Central memory CD4-positive, alpha-beta T cell (primary cell): ENCODE data around the gene ATP6V1E1.
"Not testable (repeated sequence)": the region's sequence is repeated elsewhere in the genome, so short reads cannot be mapped to it uniquely, and the experiment has no call there.

Experiments
- DNase-seq: peaks from one replicate; pipeline ENCODE4 v3.0.0; 2022

ATP6V1E1 gene

DNA sequence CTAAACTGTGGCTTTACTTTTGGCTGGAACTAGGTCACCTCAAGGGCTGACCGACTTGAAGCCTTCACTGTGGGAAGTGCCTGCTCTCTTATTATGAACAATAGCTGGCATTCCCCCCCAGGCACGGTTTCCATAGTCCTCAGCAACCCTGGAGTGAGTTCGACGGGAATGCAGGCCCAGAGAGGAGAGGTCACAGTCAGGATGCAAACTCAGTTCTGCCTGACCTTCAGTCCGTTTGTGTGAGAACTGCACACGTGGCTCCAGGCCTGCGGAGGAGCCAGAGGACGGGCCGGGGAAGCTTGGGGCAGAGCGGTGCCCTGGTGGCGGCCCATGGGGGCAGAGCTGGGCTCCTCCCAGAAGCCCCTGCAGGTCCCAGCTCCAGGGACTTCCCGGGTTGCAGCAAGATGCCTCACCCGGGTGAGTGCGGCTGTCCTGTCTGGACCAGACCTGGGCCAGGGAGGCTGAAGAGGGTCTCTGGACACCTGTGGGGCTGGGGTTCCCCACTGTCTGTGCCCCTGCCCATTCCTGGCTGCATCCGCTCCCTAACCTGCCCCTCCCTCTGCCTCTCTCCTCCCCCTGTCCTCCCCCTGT is 48.0 kb downstream of the ATP6V1E1 start:
- DNase-seq, result no peak

DNA sequence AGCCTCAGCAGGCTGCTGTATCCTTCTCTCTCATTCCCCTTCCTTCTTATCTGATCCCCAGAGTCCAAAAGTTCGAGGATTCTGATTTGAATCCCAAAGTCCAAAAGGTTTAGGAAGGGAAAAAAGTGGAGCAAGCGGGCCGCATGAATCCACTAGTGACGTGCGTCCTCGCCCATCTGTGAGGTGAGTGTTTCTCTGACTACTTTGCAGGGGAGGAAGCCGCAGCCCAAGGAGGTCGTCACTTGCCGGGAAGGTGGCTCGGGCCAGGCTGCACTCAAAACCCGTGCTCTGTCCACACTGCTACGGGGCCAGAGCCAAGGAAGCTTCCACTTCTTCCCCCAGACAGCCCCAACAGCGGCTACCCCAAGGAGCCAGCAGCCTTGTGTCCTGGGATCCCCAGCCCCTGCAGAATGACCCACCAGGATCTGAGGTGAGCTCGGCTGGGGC is 49.0 kb downstream of the ATP6V1E1 start:
- no peak for DNase-seq

DNA sequence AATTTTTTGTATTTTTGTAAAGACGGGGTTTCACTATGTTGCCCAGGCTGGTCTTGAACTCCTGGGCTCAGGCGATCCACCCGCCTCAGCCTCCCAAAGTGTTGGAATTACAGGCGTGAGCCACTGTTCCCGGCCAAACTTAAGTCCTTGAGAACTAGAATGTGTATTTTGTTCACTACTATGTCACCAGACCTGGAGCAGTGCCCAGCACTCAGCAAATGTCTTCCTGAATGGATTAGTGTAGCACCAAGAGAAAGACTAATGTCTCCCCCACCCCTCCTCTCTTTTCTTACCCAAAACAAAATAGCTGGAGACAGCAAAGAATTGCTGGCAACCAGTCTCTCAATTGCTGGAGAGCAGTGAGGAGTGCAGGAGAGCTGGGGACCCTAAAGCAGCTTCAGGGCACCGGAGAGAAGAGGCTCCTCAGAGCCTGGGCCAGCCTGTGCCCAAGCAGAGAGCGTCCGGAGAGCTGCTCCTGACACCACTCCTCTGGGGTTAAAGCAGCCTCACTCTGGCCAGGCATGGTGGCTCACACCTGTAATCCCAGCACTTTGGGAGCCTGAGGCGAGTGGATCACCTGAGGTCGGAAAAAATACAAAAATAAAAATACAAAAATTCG is 50.3 kb downstream of the ATP6V1E1 start:
- no peak for DNase-seq

DNA sequence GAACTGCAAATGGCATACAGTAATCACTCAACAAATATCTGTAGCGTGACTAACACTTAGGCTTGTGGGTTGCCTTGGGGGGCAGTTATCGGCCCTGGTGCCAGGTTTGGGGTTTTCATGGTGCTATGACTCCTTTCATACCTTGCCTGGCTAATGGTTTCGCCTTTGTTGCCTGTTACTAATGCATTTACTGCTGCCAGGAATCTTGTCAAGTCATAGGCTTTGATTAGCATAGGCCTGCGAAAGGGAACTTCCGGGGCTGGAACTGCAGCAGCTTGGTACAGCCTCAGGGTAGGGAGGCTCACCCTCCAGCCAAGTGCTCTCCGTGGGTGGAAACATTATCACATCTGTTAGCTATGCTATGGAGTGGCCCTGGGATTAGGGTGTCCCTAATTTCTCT is 52.1 kb downstream of the ATP6V1E1 start:
- no peak for DNase-seq

DNA sequence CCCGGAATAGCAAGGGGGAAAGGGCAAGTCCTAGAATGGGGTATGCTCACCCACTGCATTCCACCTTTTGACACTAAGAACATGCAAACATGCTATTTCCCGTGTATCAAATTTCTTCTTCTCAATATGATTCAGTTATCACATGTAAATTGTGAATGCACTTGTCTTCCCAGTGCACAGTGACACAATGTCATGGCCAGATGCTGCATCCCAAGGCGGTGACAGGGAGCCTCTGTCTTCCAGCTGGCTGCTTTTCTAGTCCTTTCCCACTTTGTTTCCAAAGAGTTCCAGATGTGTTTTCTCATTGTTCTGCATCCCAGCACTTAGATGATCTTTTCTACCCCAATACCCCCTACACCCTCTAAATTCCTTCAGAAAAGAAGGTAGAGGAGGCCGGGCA is 52.9 kb downstream of the ATP6V1E1 start:
- no peak for DNase-seq

DNA sequence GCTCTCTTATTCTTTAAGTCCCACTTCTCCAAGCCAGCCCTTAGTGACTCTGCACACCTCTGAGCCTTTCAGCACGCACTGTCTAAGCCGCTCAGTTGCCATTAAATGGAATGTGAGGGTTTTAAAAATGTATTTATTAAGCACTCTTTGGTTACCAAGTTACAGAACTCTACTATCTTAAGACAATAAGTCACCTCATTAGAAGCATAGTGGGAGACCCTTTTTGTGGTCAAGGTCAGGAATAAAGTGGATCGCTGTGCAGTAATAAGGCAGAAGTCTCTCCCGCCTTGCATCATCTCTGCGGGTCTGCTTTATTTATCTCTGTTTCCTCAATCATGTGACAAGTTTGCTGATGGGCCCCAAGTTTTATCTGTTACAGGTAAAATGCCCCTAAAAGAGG is 53.4 kb downstream of the ATP6V1E1 start:
- DNase-seq, result no peak

DNA sequence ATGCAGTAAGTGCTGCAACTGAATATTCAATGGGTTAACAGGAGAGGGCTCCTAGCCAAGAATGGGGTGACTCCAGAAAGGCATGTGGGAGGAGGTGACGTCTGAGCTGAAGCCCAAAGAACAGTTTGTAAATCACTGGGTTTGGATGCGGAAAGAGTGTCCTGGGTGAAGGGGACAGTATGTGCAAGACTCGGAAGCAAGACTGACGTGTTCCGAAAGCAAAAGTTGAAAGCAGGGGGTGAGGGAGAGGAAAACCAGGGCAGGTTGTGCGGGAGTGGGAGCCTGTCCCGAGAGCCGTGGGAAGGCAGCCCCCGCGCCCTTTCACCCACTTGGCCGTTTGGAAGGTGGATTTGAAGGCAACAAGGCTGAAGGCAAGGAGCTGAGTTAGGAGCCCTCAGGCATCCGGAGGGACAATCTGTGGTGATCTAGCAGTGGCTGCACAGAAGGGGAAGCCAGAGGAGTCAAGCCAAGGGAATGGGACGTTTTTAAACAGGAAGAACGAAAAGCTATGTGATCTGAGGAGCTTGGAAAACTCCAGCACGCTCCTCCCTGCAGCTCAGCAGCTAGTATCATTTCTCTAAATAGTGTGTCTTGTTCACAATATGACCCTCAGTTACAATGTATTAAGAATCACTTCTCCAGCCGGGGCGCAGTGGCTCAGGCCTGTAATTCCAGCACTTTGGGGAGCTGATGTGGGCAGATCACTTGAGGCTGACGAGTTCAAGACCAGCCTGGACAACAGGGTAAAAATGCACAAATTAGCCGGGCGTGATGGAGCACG is 57.5 kb downstream of the ATP6V1E1 start:
- no peak for DNase-seq

DNA sequence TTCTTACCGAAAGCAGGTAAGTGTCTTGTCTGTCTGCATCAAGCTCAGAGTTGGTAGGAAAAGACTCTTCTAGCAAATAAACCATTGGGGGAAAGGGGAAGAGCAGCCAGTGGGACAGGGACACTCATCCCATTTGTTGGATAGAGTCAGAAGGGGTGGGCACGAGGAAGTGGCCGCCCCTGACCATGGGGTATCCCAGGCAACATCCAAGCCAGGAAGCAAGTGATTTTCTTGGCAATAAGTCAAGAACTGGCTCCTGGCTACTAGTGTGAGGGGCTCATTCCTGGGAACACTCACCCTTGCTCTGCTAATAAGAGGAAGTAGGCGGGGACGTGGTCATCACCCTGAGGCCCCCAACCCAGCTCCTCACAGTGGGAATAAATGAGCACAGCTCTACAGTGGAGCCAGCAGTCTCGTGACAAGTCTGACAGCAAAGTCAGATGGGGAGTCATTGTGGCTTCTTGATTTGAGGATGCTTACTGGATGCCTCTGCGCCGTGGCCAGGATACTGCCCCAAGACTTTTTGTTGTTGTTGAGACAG is 58.5 kb downstream of the ATP6V1E1 start:
- DNase-seq, result no peak

DNA sequence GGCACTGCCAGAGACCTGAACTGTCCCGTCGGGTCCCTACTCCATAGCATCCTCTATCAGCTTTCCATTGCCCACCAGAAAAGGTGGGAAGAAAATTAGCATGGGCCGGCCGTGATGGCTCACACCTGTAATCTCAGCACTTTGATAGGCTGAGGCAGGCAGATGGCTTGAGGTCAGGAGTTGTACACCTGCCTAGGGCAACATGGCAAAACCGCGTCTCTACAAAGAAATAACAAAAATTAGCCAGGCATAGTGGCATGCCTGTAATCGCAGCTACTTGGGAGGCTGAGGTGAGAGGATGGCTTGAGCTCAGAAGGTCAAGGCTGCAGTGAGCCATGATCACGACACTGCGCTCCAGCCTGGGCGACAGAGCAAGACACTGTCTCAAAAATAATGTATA is 61.8 kb downstream of the ATP6V1E1 start:
- DNase-seq, result no peak

DNA sequence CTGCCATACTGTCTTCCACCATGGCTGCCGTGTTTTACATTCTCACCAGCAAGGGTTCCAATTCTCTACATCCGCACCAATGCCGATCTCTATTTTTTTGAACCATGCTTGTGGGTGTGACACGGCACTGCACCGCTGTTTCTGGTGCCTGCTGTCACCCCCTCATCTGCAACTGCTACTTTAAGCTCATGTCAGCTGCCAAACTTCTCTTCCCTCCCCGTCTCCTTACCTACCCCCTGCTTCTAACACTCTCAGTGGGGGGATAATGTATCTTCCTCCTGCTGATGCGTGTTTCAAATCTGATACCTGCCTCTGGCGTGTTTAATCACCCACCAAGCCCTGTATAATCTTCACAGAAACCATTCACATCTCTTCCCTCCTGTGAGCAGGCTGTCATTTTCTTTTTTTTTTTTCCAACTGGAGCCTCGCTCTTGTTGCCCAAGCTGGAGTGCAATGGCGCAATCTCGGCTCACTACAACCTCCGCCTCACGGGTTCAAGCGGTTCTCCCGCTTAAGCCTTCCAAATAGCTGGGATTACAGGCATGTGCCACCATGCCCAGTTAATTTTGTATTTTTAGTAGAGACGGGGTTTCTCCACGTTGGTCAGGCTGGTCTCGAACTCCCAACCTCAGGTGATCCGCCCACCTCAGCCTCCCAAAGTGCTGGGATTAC is 62.4 kb downstream of the ATP6V1E1 start:
- not testable (repeated sequence) for DNase-seq

DNA sequence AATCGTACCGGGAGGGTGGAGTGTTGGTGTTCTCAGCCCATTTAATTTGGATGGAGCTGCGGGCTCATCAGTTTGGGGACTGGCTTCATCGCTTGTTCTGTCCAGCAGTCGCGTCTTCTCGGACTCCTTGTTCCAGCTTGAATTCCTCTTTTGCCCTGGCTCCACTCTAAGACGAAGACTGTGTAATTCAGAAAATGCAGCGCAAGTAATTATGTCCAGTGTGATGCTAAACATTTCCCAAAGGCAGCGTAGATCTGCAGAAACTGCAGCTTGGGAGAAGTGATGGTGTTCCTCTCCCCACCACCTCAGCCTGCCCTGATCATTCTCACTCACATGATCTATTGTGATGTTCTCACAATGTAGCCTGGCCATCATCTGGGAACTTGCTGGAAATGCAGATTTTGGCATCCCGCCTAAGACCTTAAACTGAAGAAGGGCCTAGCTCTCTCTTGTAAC is 64.6 kb downstream of the ATP6V1E1 start:
- no peak for DNase-seq

DNA sequence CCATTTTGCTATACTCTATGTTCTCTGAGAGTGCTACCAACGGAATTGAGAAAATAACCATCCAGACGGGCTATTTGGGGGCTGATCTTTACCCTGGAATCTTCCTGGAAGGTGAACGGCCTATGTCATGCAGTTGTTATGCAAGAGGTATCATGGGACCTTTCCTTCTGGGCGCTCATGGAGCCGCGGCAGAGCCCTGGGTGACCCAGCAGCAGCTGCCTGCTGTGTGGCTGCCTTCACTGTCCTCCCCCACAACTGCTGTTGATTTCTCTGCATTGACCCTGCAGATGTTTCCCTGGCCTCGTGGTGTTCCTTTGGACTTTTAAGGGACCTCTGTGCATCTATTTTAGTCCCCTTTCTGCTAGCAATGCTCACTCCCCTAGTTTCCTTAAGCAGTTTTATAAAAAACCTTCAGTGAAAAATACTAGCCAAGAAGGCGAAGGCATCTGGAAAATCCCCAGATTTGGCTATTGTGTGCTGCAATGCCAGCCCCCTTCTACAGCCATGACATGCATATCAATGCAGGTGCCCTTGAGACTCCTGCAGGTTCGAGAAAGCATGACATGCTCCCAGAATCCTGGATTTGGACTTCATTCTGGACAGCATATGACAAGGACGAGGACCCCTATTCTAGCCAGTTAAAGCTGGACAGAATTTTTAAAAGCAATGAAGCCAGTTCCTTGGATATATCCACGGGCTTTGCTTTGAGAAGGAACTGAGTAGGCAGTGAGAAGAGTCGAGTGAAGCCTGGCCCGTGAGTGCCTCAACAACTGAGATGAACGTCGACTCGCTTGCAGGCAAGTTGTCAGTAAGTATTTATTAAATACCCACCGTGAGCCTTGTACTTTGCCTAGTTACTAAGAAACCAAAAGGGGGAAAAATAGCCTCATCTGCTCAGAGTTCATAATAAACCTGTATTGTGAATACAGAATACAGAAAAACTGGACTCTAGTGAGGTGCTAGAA is 65.4 kb downstream of the ATP6V1E1 start, which contains the start of gene SLC25A18:
TSS of gene SLC25A18 (plus strand) at position 593 of the 965 bp plus-strand sequence. CDS start 16,447 bp downstream, outside the sequence.
- DNase-seq, result no peak

DNA sequence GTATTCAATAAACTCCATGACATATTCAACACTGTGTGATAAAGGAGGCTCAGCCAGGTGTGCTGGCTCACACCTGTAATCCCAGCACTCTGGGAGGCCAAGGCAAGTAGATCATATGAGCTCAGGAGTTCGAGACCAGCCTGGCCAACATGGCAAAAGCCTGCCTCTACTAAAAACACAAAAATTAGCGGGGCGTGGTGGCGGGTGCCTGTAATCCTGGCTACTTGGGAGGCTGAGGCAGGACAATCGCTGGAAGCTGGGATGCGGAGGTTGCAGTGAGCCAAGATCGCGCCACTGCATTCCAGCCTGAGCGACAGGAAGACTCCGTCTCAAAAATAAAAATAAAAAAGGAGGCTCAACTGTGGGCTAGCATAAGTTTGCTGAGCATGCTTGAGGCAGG is 69.4 kb downstream of the ATP6V1E1 start:
- DNase-seq, result no peak

DNA sequence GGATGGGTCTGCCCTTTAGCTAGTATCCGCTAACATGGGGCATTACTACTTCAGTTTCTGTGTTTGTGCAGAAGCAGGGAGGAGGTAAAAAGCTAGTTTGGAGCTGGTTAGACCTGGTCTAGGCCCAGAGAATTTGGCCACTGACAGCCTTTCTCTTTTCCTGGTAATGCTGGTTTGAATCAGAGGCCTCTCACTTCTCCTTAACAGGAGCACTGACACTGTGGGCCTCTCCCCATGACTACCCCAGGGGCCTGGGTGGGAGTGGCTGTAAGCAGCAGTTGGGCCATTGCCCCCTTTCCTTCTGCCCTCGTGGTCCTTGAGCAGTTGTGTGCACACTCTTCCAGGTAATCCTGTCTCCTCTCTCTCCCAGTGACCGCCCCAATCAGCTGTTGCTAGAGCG is 73.7 kb downstream of the ATP6V1E1 start:
- DNase-seq, result no peak

DNA sequence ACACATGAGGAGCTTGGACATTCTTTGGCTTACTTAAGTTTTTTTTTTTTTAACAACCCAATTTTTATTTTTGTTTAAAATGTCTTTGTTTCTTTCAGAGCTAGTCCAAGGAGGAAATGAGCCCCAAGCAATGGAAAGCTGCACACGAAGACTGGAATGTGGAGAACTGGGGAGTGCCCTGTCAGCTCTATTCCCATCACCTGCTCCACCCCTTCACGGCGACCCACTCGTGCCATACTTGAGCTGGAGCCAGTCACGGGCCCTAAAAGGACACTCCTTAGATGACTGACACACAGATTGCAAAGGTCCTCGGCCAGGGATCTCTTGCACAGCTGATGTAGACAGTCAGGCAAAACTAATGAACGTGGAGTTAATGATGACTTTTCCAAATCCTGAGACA is 75.8 kb downstream of the ATP6V1E1 start:
- DNase-seq, result no peak

DNA sequence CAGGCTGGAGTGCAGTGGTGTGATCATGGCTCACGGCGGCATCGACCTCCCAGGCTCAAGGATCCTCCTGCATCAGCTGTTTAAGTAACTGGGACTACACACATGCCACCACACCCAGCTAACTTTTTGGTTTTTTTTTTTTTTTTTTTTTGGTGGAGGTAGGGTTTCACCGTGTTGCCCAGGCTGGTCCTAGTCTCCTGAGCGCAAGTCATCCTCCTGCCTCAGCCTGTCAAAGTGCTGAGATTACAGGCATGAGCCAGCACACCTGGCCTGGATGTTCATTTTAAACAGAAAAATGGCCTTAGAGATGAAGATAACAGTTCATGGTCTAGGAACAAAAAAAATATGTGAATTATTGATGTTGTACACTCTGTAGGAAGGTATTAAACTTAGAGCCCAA is 78.9 kb downstream of the ATP6V1E1 start:
- no peak for DNase-seq

DNA sequence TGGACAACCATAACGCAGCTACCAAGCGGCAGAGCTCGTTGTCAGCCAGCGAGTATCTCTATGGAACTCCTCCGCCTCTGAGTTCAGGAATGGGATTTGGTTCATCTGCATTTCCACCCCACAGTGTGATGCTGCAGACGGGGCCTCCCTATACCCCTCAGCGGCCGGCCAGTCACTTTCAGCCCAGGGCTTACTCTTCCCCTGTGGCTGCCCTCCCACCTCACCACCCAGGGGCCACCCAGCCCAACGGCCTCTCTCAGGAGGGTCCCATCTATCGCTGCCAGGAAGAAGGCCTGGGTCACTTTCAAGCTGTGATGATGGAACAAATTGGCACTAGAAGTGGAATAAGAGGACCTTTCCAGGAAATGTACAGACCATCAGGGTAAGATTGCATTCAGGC is 79.4 kb downstream of the ATP6V1E1 start:
- DNase-seq, result no peak

DNA sequence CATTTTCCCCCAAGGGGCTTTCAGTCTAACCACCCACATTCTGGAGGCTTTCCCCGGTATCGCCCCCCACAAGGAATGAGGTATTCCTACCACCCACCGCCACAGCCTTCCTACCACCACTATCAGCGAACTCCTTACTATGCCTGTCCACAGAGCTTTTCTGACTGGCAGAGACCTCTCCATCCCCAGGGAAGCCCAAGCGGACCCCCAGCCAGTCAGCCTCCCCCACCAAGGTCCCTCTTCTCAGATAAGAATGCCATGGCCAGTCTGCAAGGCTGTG is 79.9 kb downstream of the ATP6V1E1 start:
- no peak for DNase-seq

DNA sequence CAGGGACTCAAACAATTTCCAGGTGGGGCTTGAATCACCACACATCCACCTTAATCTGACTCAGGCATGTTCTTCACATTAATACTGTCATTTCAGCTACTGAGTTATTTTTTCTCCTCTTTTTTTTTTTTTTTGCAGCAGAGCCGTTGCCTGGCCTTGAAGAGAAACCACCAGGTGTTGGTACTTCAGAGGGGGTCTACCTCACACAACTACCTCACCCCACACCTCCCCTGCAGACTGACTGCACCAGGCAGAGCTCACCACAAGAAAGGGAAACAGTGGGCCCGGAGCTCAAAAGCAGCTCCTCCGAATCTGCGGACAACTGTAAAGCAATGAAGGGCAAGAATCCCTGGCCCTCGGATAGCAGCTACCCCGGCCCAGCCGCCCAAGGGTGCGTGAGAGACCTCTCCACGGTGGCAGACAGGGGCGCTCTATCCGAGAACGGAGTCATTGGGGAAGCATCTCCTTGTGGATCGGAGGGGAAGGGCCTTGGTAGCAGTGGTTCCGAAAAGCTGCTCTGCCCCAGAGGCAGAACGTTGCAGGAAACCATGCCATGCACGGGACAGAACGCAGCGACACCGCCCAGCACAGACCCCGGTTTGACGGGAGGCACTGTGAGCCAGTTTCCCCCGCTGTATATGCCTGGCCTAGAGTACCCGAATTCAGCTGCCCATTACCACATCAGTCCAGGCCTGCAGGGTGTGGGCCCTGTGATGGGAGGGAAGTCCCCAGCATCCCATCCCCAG is 80.4 kb downstream of the ATP6V1E1 start:
- DNase-seq, result no peak

DNA sequence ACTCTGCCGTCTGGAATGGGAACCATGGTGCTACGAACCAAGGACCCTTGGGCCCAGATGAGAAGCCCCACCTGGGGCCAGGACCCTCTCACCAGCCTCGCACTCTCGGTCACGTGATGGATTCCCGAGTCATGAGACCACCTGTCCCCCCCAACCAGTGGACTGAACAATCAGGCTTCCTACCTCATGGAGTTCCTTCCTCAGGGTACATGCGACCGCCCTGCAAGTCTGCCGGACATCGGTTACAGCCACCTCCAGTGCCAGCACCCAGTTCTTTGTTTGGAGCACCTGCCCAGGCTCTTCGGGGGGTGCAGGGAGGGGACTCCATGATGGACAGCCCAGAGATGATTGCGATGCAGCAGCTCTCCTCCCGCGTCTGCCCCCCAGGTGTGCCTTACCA is 86.1 kb downstream of the ATP6V1E1 start:
- no peak for DNase-seq
